SU-DHL-6 (cell line): ENCODE results near the gene UGT2B15.
"Not testable (repeated sequence)": the region's sequence is repeated elsewhere in the genome, so short reads cannot be mapped to it uniquely, and the experiment has no call there.

ENCODE experiments used
- H2AFZ ChIP-seq: fragments of 200-600 bp; sonication (generic); 2 replicates; pipeline ENCODE4 v1.6.1; 2014; ENCODE audit warnings: low read depth, mild to moderate bottlenecking, moderate library complexity, mixed read lengths, antibody characterized with exemption, low read length; ENCODE audit not compliant: severe bottlenecking
- H3F3A ChIP-seq: fragments of 200-600 bp; shearing (Covaris generic); 2 replicates; pipeline ENCODE4 v1.6.0; 2016; ENCODE audit warnings: antibody characterized with exemption, mild to moderate bottlenecking; ENCODE audit not compliant: insufficient read depth
- H3K27ac ChIP-seq: fragments of 200-600 bp; sonication (generic); 2 replicates; pipeline ENCODE4 v1.5.1; 2016; ENCODE audit warnings: low read depth, mild to moderate bottlenecking, low read length, moderate library complexity, mixed read lengths
- H3K27me3 ChIP-seq: fragments of 200-600 bp; sonication (generic), shearing (Covaris generic); 2 replicates; pipeline ENCODE4 v1.6.0; 2014; ENCODE audit warnings: mild to moderate bottlenecking, low read length
- H3K36me3 ChIP-seq: fragments of 200-600 bp; sonication (generic); 2 replicates; pipeline ENCODE4 v1.6.1; 2014; ENCODE audit warnings: mild to moderate bottlenecking, low read length, mixed read lengths
- H3K4me2 ChIP-seq: fragments of 300-600, 200-600 bp; shearing (Covaris generic), sonication (generic); 2 replicates; pipeline ENCODE4 v1.6.0; 2014; ENCODE audit warnings: low read length, low read depth, mild to moderate bottlenecking; ENCODE audit not compliant: poor library complexity, severe bottlenecking
- H3K4me3 ChIP-seq: fragments of 200-600 bp; sonication (generic); 2 replicates; pipeline ENCODE4 v1.5.1; 2014; ENCODE audit warnings: antibody characterized with exemption, low read length, mild to moderate bottlenecking, mixed read lengths; ENCODE audit not compliant: insufficient read depth, poor library complexity, severe bottlenecking
- H3K79me2 ChIP-seq: fragments of 200-600 bp; sonication (generic); 2 replicates; pipeline ENCODE4 v1.6.1; 2014; ENCODE audit warnings: mild to moderate bottlenecking, low read length, moderate library complexity; ENCODE audit not compliant: insufficient read depth
- H3K9ac ChIP-seq: fragments of 200-600 bp; sonication (generic); 2 replicates; pipeline ENCODE4 v1.7.0; 2014; ENCODE audit warnings: mild to moderate bottlenecking, low read length
- H3K9me2 ChIP-seq: fragments of 200-600 bp; sonication (generic); replicated peaks from 2 replicates; pipeline ENCODE4 v1.6.1; 2014; ENCODE audit warnings: low read length; ENCODE audit not compliant: insufficient read depth
- H3K9me3 ChIP-seq: fragments of 200-600 bp; sonication (generic); 2 replicates; pipeline ENCODE4 v1.6.1; 2014; ENCODE audit warnings: low read length, mixed read lengths; ENCODE audit not compliant: insufficient read depth
- H4K20me1 ChIP-seq: fragments of 200-600 bp; sonication (generic); 2 replicates; pipeline ENCODE4 v1.6.1; 2014; ENCODE audit warnings: low read depth, mild to moderate bottlenecking, antibody characterized with exemption, low read length, moderate library complexity, mixed read lengths
- EZH2phosphoT487 ChIP-seq: fragments of 200-600 bp; sonication (generic), shearing (Covaris generic); conservative IDR thresholded peaks from 2 replicates; pipeline ENCODE4 v1.6.1; 2018; ENCODE audit warnings: mild to moderate bottlenecking, antibody characterized with exemption, low read length, moderate library complexity, mixed read lengths
- TF ChIP-seq, protein P1 (sequence below): fragments of 200-600 bp; sonication (generic); IDR thresholded peaks from one replicate; pipeline ENCODE4 v1.5.1; 2017; ENCODE audit warnings: antibody characterized with exemption, mild to moderate bottlenecking, low read length, moderate library complexity; ENCODE audit not compliant: insufficient read depth, poor library complexity, severe bottlenecking

The UGT2B15 gene

DNA sequence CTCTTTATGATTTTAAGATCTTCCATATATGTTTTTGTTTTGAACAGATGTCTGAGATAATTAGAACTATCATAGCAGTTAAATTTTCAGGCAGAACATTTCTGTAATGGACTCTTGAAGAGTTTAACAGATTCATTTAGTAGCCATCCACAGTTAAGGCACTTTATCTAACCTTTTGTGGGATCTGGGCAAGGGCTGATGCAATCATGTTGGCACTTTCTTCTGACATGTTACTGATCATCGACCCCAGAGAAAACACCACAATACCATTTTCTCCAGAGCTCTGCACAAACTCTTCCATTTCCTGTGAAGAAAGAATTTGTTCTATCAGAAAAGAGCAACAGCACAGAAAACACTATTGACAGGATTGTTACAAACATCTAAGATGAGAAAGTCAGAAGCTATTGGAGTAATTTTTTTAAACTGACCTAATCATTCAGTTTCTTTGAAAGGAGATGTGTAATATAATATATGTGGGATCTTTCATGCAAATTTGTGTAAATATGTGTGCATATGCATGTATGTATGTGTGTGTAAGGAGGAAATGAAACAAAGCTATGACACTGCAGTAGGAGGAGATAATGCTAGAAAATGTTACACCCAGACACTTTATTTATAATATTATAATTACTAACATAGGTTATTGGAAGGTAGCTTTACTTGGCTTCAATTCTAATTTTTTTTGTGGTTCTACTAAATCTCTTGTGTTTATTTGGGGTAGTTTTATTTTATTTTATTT is 7.4 kb downstream of the UGT2B15 start:
- not testable (repeated sequence) for H3K79me2 ChIP-seq, H3K27me3 ChIP-seq, H4K20me1 ChIP-seq, H3K27ac ChIP-seq, H3K36me3 ChIP-seq, H3K9me2 ChIP-seq, H3F3A ChIP-seq, H3K9me3 ChIP-seq, H2AFZ ChIP-seq, H3K4me3 ChIP-seq, H3K4me2 ChIP-seq, H3K9ac ChIP-seq

DNA sequence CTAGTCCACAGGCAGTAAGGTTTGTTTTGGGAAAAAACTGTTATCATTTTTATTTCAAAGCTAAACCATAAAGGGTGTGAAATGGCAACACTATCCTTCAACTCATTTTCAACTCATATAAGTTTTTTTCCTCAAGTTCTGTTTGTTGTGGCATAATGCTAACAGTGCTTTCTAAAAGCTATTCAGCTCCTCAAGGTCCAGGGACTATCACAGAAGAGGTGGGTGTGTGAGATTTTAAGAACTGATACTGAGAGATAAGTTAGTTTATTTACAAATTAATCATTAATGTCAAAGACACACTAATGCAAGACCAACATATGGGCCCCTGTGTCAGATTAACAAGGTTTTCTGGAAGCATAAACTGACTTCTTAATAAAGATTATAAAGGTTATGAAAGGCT is 11.8 kb downstream of the UGT2B15 start:
- Histone ChIP-seq H3K27me3 (no peaks in the 10 kb centered on the region), H4K20me1 (no peaks in the 10 kb centered on the region), H3K27ac (no peak overlapping the region), H3K9ac (no peak overlapping the region), H3K36me3 (no peaks in the 10 kb centered on the region), H2AFZ (no peak overlapping the region), H3K4me2 (no peak overlapping the region), H3K79me2 (no peaks in the 10 kb centered on the region), H3F3A (no peaks in the 10 kb centered on the region), H3K9me2 (no peaks in the 10 kb centered on the region), H3K4me3 (no peak overlapping the region), H3K9me3 (no peaks in the 10 kb centered on the region)
- TF ChIP-seq EZH2phosphoT487, result no peak
- TF ChIP-seq, protein P1, sequence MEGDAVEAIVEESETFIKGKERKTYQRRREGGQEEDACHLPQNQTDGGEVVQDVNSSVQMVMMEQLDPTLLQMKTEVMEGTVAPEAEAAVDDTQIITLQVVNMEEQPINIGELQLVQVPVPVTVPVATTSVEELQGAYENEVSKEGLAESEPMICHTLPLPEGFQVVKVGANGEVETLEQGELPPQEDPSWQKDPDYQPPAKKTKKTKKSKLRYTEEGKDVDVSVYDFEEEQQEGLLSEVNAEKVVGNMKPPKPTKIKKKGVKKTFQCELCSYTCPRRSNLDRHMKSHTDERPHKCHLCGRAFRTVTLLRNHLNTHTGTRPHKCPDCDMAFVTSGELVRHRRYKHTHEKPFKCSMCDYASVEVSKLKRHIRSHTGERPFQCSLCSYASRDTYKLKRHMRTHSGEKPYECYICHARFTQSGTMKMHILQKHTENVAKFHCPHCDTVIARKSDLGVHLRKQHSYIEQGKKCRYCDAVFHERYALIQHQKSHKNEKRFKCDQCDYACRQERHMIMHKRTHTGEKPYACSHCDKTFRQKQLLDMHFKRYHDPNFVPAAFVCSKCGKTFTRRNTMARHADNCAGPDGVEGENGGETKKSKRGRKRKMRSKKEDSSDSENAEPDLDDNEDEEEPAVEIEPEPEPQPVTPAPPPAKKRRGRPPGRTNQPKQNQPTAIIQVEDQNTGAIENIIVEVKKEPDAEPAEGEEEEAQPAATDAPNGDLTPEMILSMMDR, result no peak

DNA sequence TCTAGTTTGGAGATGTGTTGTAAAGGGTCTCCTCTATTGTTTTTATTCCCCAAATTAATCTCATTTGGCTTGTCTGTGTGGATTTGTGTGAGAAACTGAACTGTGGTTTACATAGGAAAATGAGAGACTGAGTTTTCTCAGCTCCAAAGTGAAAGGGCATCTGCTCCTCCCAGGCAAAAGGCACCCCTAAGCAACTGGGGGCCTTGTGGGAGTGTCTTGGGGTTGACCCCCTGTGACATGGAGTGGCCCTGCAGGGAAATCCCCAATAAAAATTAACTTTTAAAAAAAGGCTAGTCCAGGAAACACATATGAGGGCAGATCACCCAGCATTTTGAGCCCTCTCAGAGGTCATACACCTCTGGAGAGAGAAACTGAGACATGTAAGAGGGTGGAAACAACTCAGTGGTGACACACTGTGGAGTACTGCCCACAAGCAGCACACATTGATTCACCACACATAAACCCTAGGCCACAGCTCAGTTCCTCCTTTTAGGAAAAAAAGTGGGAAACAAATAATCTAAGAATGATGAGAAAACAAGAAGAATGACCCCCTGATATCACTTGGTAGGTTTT is 13.3 kb downstream of the UGT2B15 start:
- not testable (repeated sequence) for H3K9me2 ChIP-seq, H3K9ac ChIP-seq, H3K36me3 ChIP-seq, H2AFZ ChIP-seq, H3K79me2 ChIP-seq, H3K4me3 ChIP-seq, H3K27me3 ChIP-seq, H3K9me3 ChIP-seq, H4K20me1 ChIP-seq, H3F3A ChIP-seq, H3K4me2 ChIP-seq, H3K27ac ChIP-seq

DNA sequence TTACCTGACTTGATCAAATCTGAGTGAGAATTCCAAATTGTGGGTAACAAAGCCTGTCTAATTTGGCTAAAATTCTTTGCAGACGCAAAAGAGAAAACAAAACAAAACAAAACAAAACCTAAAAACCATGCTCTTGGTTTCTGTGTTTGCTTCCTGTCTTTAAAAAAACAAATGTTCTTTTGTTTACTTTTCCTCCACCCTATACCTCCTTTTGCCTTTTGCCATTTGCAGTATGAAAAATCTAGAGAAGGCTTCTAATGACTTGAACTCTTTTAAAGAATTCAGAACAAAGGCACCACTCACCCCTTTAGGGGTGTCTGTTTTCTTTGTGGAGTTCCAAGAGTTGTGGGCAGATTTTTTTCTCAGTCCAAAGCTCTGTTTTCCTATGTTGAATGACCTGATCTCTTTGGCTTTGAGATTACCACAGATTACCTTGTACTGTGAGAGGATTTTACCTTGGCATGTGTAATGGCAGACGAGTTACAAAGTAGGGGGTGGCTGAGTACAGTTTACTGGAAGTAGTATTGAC is 13.9 kb downstream of the UGT2B15 start:
- not testable (repeated sequence) for H3K4me3 ChIP-seq, H3K36me3 ChIP-seq, H3K27ac ChIP-seq, H3K9me3 ChIP-seq, H3K9ac ChIP-seq, H3F3A ChIP-seq, H3K79me2 ChIP-seq, H3K4me2 ChIP-seq, H4K20me1 ChIP-seq, H3K27me3 ChIP-seq, H3K9me2 ChIP-seq, H2AFZ ChIP-seq
